ENCODE data around the gene KCNQ1OT1. TPM values are rescaled to one million over a fixed set of nuclear protein-coding genes. Genes with fewer than 3 reads are reported as not detected.

KCNQ1OT1 gene
- total RNA-seq, 1 experiment from 2014 or later, result 2.7 TPM

- H3K4me3 ChIP-seq (ENCODE audit: low read length), result no peak overlapping the region
- no peaks in the 10 kb centered on the region for H3K27me3 ChIP-seq (ENCODE audit: low read length)
- DNase-seq, result no peak
- H3K36me3 ChIP-seq (ENCODE audit: insufficient read depth, low read length), result no peaks in the 10 kb centered on the region
- no peak overlapping the region for H3K27ac ChIP-seq (ENCODE audit: low read length)
- no peak overlapping the region for H3K4me2 ChIP-seq (ENCODE audit: low read depth, low read length, poor library complexity, severe bottlenecking)
- H3K4me1 ChIP-seq (ENCODE audit: low read length), result no peaks in the 10 kb centered on the region
- H3K9me3 ChIP-seq (ENCODE audit: low read length), result no peaks in the 10 kb centered on the region
- no peak overlapping the region for H2AFZ ChIP-seq (ENCODE audit: low read length)
- H3K9ac ChIP-seq (ENCODE audit: low read length), result no peak overlapping the region
- H4K20me1 ChIP-seq (ENCODE audit: insufficient read depth, low read depth, low read length), result peaks cover 11% of the 10 kb centered on the region; the same call in 1 of the 2 replicates
- no peaks in the 10 kb centered on the region for H3K9me2 ChIP-seq (replicated peaks; ENCODE audit: insufficient read depth, low read length)
- H3K79me2 ChIP-seq (ENCODE audit: low read length), result no peaks in the 10 kb centered on the region
Observed at GRCh38 chr11:2725368-2726300, 25.8 kb upstream of the KCNQ1OT1 start.

GRCh38 chr11:2724653-2725367 is 25.0 kb upstream of the KCNQ1OT1 start:
- Histone ChIP-seq H4K20me1 (ENCODE audit: insufficient read depth, low read depth, low read length) (peaks cover 11% of the 10 kb centered on the region; the same call in 1 of the 2 replicates), H3K4me2 (ENCODE audit: low read depth, low read length, poor library complexity, severe bottlenecking) (no peak overlapping the region)

GRCh38 chr11:2724104-2724503 is 24.3 kb upstream of the KCNQ1OT1 start:
- Histone ChIP-seq H4K20me1 (ENCODE audit: insufficient read depth, low read depth, low read length) (peaks cover 9% of the 10 kb centered on the region; the same call in 1 of the 2 replicates), H2AFZ (ENCODE audit: low read length) (no peak overlapping the region), H3K36me3 (ENCODE audit: insufficient read depth, low read length) (no peaks in the 10 kb centered on the region), H3K4me3 (ENCODE audit: low read length) (no peak overlapping the region), H3K9ac (ENCODE audit: low read length) (no peak overlapping the region), H3K27ac (ENCODE audit: low read length) (no peak overlapping the region), H3K9me2 (replicated peaks; ENCODE audit: insufficient read depth, low read length) (no peaks in the 10 kb centered on the region), H3K9me3 (ENCODE audit: low read length) (no peaks in the 10 kb centered on the region), H3K4me2 (ENCODE audit: low read depth, low read length, poor library complexity, severe bottlenecking) (no peak overlapping the region), H3K79me2 (ENCODE audit: low read length) (no peaks in the 10 kb centered on the region), H3K4me1 (ENCODE audit: low read length) (no peaks in the 10 kb centered on the region), H3K27me3 (ENCODE audit: low read length) (no peaks in the 10 kb centered on the region)
- no peak for DNase-seq

More at GRCh38 chr11:2724653-2725367, 25.0 kb upstream of the KCNQ1OT1 start:
- H2AFZ ChIP-seq (ENCODE audit: low read length), result no peak overlapping the region
- H3K79me2 ChIP-seq (ENCODE audit: low read length), result no peaks in the 10 kb centered on the region
- no peaks in the 10 kb centered on the region for H3K36me3 ChIP-seq (ENCODE audit: insufficient read depth, low read length)
- H3K27me3 ChIP-seq (ENCODE audit: low read length), result no peaks in the 10 kb centered on the region
- H3K9me3 ChIP-seq (ENCODE audit: low read length), result no peaks in the 10 kb centered on the region
- no peaks in the 10 kb centered on the region for H3K4me1 ChIP-seq (ENCODE audit: low read length)
- no peak for DNase-seq
- no peak overlapping the region for H3K9ac ChIP-seq (ENCODE audit: low read length)
- H3K4me3 ChIP-seq (ENCODE audit: low read length), result no peak overlapping the region
- H3K9me2 ChIP-seq (replicated peaks; ENCODE audit: insufficient read depth, low read length), result no peaks in the 10 kb centered on the region
- no peak overlapping the region for H3K27ac ChIP-seq (ENCODE audit: low read length)

- Histone ChIP-seq H3K4me2 (ENCODE audit: low read depth, low read length, poor library complexity, severe bottlenecking) (no peak overlapping the region), H3K9me3 (ENCODE audit: low read length) (no peaks in the 10 kb centered on the region), H3K36me3 (ENCODE audit: insufficient read depth, low read length) (no peaks in the 10 kb centered on the region), H3K4me1 (ENCODE audit: low read length) (no peaks in the 10 kb centered on the region), H3K27me3 (ENCODE audit: low read length) (no peaks in the 10 kb centered on the region), H4K20me1 (ENCODE audit: insufficient read depth, low read depth, low read length) (no peaks in the 10 kb centered on the region), H3K79me2 (ENCODE audit: low read length) (no peaks in the 10 kb centered on the region), H3K9me2 (replicated peaks; ENCODE audit: insufficient read depth, low read length) (no peaks in the 10 kb centered on the region), H3K27ac (ENCODE audit: low read length) (no peak overlapping the region), H3K4me3 (ENCODE audit: low read length) (no peak overlapping the region), H2AFZ (ENCODE audit: low read length) (no peak overlapping the region), H3K9ac (ENCODE audit: low read length) (no peak overlapping the region)
- no peak for DNase-seq
Observed at GRCh38 chr11:2722955-2723354, 23.2 kb upstream of the KCNQ1OT1 start.

GRCh38 chr11:2721210-2721916 is 21.6 kb upstream of the KCNQ1OT1 start:
- H3K9me3 ChIP-seq (ENCODE audit: low read length), result no peaks in the 10 kb centered on the region
- no peaks in the 10 kb centered on the region for H3K36me3 ChIP-seq (ENCODE audit: insufficient read depth, low read length)
- no peak overlapping the region for H2AFZ ChIP-seq (ENCODE audit: low read length)

GRCh38 chr11:2719831-2720590 is 20.2 kb upstream of the KCNQ1OT1 start:
- Histone ChIP-seq H3K27me3 (ENCODE audit: low read length) (no peaks in the 10 kb centered on the region), H3K4me1 (ENCODE audit: low read length) (no peaks in the 10 kb centered on the region), H3K9ac (ENCODE audit: low read length) (no peak overlapping the region), H3K79me2 (ENCODE audit: low read length) (no peaks in the 10 kb centered on the region), H3K4me2 (ENCODE audit: low read depth, low read length, poor library complexity, severe bottlenecking) (no peak overlapping the region), H2AFZ (ENCODE audit: low read length) (no peak overlapping the region), H4K20me1 (ENCODE audit: insufficient read depth, low read depth, low read length) (no peaks in the 10 kb centered on the region), H3K9me3 (ENCODE audit: low read length) (no peaks in the 10 kb centered on the region), H3K36me3 (ENCODE audit: insufficient read depth, low read length) (no peaks in the 10 kb centered on the region), H3K27ac (ENCODE audit: low read length) (no peak overlapping the region), H3K4me3 (ENCODE audit: low read length) (no peak overlapping the region), H3K9me2 (replicated peaks; ENCODE audit: insufficient read depth, low read length) (no peaks in the 10 kb centered on the region)
- DNase-seq, result no peak

More at GRCh38 chr11:2721210-2721916, 21.6 kb upstream of the KCNQ1OT1 start:
- no peak overlapping the region for H3K4me2 ChIP-seq (ENCODE audit: low read depth, low read length, poor library complexity, severe bottlenecking)
- H3K79me2 ChIP-seq (ENCODE audit: low read length), result no peaks in the 10 kb centered on the region
- no peak overlapping the region for H3K9ac ChIP-seq (ENCODE audit: low read length)
- no peak for DNase-seq
- no peaks in the 10 kb centered on the region for H3K9me2 ChIP-seq (replicated peaks; ENCODE audit: insufficient read depth, low read length)
- H3K27me3 ChIP-seq (ENCODE audit: low read length), result no peaks in the 10 kb centered on the region
- no peaks in the 10 kb centered on the region for H4K20me1 ChIP-seq (ENCODE audit: insufficient read depth, low read depth, low read length)
- H3K27ac ChIP-seq (ENCODE audit: low read length), result no peak overlapping the region
- no peak overlapping the region for H3K4me3 ChIP-seq (ENCODE audit: low read length)
- H3K4me1 ChIP-seq (ENCODE audit: low read length), result no peaks in the 10 kb centered on the region

- Histone ChIP-seq H3K9me2 (replicated peaks; ENCODE audit: insufficient read depth, low read length) (no peaks in the 10 kb centered on the region), H3K79me2 (ENCODE audit: low read length) (no peaks in the 10 kb centered on the region), H3K9ac (ENCODE audit: low read length) (no peak overlapping the region), H3K27ac (ENCODE audit: low read length) (no peak overlapping the region), H3K9me3 (ENCODE audit: low read length) (no peaks in the 10 kb centered on the region), H4K20me1 (ENCODE audit: insufficient read depth, low read depth, low read length) (no peaks in the 10 kb centered on the region), H3K4me1 (ENCODE audit: low read length) (no peaks in the 10 kb centered on the region), H3K4me3 (ENCODE audit: low read length) (no peak overlapping the region), H3K4me2 (ENCODE audit: low read depth, low read length, poor library complexity, severe bottlenecking) (no peak overlapping the region), H3K36me3 (ENCODE audit: insufficient read depth, low read length) (no peaks in the 10 kb centered on the region), H3K27me3 (ENCODE audit: low read length) (no peaks in the 10 kb centered on the region), H2AFZ (ENCODE audit: low read length) (no peak overlapping the region)
- no peak for DNase-seq
Observed at GRCh38 chr11:2718817-2719438, 19.1 kb upstream of the KCNQ1OT1 start.

Data from Karpas-422 (cell line).